ENCODE data around the gene TSHZ2.

Gene TSHZ2, protein sequence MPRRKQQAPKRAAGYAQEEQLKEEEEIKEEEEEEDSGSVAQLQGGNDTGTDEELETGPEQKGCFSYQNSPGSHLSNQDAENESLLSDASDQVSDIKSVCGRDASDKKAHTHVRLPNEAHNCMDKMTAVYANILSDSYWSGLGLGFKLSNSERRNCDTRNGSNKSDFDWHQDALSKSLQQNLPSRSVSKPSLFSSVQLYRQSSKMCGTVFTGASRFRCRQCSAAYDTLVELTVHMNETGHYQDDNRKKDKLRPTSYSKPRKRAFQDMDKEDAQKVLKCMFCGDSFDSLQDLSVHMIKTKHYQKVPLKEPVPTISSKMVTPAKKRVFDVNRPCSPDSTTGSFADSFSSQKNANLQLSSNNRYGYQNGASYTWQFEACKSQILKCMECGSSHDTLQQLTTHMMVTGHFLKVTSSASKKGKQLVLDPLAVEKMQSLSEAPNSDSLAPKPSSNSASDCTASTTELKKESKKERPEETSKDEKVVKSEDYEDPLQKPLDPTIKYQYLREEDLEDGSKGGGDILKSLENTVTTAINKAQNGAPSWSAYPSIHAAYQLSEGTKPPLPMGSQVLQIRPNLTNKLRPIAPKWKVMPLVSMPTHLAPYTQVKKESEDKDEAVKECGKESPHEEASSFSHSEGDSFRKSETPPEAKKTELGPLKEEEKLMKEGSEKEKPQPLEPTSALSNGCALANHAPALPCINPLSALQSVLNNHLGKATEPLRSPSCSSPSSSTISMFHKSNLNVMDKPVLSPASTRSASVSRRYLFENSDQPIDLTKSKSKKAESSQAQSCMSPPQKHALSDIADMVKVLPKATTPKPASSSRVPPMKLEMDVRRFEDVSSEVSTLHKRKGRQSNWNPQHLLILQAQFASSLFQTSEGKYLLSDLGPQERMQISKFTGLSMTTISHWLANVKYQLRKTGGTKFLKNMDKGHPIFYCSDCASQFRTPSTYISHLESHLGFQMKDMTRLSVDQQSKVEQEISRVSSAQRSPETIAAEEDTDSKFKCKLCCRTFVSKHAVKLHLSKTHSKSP (N-terminal part only)

DNA sequence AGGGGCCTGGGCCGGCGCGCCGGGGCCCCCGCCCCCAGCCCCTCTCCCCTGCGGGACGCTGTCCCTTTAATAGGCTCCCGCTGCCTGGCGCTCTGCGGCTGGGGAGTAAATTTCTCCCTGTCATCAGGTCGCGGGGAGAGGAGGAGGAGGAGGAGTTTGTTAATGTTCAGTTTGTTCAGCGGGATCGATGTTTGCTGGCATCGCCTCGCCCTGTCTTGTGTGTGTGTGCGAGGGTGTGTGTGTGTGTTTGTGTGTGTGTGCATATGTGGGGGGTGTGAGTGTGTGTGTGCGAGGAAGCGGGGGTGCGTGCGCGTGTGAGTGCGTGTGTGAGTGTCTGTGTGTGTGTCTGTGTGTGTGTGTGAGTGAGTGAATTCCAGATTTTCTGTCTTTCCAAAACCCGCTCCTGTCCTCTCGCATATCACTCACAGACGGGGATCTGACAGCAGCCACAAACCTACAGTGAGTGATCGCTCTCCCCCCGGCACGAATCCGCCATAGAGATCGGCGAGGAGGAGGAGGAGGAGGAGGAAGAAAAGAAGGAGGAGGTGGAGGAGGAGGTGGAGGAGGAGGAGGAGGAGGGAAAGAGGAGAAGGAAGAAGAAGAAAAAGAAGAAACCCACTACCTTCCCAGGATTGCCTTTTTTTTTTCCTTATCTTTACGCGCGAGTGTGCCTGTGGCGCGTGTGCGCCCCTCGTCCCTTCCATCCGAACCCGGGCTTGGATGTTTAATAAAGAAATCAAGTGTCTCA is at the start of gene TSHZ2:
TSHZ2 (plus strand) TSS at position 169 of the 748 bp plus-strand sequence. CDS start 936 bp downstream, outside the sequence.
- DNase-seq, result peak; percentile 68 to 69

DNA sequence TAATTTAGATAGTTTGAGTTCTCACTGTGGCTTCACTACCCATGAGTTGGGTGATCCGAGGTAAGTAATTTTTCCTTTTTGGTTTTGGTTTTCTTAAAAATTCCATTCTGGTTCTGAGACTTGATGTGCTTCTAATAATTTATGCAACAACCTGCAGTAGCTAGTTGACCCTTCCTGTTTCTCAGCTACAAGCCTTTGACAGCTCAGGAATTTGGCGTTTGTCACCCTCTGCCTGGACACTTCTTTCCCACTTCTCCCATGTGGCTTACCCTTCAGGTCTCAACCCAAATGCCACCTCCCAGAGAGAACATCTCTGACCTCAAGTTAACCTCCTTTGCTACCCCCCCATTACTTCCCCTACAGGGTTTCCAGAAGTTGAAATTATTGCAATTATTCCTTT is 49.7 kb upstream of the TSHZ2 start:
- no peak for DNase-seq

DNA sequence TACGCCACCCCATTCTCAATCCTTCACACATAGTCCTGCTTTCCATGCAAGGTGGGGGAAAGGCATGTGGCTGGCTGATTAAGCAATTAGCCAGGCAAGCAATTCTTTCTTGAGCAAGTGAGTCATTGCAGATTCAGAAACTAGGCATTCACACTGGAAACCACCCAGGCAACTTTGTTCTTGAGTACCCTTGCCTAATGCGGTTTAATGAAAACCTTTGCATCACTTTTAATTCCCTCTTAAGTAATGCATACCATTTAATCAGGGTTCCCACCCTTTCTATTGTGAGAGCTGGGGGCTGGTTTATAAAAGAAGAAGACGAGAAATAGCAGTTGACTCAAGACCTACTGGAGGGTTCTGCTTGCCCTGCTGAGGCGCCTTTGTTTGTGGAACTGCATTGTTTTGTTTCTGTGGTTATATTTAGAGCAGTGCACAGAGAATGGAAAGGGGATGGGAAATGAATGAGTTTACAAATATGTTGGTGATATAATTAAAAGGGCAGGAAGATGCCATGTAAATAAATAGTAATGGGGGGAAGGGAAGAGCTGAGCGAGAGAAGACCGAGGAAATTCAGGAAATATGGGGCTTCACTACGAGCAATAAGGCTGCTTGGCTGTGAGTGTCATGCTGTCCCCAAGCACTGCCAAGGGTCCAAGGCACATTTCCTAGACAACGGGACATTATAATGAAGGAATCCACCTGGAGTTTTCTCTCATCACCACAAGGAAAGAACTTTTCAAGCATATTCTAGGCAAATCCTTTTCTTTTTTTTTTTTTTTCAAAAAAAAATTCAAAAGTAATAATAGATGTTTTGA is 48.8 kb upstream of the TSHZ2 start:
- DNase-seq, result no peak

DNA sequence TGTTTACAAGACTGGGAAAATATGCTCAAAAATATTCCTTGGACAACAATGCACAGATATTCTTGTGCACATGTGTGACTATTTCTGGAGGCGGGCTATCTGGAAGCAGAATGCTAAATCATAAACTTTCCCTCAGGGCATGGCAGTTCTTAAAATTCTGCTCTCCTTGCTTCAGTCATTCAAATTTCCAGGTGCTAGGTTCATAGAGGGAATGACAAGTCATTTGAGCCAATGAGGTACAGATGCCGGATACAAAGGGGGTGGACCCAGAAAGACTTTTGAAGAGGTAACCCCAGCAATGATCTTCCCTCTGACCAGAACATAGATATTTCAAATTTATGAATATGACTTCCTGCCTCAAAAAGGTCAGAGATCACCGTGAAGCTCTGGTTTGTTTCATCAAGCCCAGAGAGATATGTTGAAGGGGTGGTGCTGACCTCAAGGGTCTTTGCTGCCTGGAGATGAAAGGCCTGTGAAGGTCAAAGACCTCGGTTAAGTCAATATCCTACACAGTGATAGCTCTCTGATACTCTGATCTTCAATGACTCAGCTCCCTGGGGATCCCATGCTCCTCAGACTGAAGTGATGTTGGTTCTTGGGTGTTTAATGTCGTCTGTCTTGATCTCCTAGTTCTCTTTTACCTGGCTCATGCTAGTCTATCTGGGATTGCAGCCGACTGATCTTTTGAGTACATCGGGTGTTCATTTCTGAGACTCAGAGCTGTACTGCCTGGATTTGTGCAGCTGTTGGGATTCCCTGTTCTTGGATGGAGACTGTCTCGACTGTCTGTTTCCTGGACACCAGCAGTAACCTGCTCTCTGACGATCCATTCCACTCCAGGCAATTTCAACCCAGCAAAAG is 47.5 kb upstream of the TSHZ2 start:
- no peak for DNase-seq

DNA sequence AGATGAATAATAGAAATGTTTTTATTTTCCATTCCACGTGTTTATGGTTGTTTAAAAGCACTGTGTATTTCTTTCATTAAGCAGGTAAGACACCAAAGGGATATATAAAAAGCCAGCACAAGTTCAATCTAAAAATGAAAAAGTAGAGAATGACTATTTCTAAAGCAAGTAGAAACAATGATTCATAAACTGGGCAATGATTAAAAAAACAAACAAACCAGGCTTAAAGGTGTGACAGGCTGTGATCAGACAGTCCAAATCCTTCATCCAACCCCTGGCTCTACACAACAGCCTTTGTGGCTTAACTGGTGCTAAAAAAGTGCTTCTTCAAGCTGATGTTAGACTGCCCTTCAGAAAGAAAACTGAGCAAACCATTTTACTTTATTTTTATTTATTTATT is 45.7 kb upstream of the TSHZ2 start:
- no peak for DNase-seq

DNA sequence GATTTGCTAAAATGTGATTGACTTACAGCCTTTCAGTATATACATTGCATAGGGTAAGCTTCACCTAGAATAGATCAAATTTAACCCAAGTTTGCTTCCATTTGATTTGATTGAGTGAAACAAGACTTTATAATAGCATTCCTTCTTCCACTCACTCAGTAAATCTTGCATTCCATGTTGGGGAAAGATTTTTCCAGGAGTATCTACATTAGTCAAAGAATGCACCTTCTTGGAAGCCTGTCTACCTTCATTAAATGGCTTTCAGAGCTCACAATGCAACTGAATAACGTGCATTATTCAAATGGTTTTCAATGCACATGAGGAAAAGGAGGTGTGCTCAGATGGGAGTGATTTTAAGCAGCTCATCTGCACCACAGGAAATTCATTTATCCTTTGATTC is 38.3 kb upstream of the TSHZ2 start:
- no peak for DNase-seq

DNA sequence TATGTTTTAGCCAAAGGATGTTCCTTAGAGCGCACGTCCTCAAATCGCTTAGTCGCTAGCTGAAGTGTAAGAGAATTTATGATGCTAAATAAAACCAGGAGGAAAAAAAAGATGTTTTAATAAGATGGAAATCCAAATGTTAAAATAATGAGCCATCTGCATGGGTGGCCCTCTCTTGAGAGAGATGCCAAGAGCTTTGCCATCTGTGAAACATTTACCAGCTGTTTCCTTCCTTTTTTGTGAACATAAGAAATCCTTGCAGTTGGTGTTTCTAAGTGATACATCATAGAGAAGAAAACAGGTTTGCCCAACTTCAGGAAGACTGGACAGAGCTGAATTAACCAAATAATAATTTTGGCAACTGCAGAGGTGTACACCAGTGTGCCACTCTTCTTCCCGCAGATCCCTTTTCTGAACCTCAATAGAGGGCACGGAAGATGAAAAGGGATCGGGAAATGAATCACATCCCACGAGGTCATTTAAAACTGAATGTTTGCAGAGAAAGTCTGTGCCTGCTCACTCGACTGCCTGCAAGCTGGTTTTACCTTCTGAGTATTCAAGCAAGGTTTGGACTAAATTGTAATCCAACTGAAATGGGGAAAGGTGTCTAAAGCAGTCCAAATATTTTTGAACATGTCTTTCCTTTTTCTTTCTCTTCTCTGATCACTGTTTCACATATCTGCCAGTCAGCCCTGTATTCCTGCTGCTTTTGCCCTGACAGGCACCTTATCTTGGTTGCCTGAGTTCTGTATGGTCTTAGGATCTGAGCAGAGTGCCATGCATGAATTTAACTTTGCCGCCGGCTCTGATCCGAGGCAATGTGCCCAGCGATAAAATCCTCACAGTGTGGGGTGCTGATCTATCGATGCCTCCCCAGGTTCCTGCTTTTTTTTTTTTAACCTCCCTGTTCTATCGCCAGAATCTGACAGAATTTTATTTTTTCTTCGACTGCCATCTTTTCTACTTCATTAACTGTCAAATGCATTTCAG is 35.5 kb upstream of the TSHZ2 start:
- no peak for DNase-seq

DNA sequence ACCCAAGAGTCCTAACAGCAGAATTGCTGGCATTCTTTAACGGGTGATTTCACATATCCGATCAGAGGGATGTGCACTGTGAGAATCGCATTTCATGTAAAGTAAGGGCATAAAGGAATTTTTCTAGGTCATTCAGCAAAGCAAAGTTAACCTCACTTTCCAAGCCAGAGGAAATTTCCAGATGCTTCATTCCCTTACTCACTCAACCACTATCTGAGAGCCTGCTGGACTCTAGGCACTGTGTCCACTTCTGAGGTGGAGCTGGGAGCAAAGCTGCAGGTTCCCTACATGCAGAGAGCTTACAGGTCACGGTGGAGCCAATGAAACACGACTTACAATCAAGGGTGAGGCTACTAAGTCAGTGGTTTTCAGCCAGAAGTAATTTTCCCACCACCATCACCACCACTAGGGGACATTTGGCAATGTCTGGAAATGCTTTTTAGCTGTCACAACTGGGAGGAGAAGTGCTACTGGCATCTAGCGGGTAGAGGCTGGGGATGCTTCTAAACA is 34.5 kb upstream of the TSHZ2 start:
- DNase-seq, result no peak

DNA sequence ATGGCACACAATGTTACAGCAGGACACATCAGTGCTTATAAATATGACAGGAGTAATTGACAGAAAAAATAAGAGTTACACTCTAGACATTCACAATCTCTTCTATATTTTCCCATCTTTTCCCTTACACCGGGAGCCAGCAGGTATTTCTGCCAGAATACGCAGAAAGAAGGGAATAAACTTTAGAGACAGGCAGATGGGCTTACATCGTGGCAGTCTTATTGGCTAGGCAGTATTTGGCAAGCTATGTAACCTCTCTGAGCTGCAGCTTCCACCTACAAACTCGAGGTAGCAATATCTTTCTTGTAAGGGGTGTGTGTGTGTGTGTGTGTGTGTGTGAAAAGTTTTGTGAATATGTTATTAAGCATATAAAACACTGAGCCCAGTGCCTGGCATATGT is 33.0 kb upstream of the TSHZ2 start:
- DNase-seq, result no peak

DNA sequence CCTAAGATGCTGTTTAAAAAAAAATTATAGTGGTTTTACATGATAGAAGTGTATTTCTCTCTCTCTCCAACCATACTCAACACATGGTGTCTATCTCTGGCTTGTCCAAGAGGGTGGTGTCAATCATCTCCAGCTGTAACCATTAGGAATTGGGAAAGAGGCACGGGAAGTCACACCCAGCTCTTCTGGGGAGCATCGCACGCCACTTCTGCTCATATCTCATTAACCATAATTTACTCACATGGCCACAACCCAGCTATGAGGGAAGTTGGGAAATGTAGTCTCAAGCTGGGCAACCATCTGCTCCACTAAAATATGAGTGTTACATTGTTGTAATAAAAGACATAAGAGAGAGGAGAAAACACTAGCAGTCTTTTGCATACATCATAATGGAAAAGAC is 30.4 kb upstream of the TSHZ2 start:
- no peak for DNase-seq

DNA sequence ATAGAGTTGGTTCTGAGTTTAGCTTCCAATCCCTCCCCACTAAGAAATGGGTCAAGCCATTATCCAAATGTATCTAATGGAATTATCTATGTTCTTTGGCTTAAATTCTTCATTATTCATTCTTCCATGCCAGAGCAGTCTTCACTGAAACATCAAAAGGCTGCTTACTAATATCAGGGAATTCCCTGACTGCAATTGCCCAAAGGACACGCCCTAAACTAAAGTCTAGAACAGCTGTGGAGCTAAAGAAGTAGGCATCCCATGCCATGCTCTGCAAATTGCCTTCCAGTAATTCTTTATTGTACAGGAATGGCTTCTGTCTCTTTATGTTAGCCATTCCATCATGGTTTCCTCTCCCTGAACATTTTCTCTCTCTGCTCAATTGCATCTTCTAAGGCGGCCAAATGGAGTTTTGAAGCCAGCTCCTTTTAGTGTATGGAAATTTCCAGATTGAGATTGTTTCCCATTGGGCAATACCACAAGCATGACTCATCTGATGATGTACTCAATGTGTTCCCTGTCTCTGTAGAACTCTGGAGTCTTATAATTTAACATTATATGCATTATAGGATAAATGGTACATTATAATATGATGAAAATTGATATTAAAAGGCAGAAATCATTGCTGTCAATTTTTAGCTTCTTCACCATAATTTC is 28.8 kb upstream of the TSHZ2 start:
- no peak for DNase-seq

DNA sequence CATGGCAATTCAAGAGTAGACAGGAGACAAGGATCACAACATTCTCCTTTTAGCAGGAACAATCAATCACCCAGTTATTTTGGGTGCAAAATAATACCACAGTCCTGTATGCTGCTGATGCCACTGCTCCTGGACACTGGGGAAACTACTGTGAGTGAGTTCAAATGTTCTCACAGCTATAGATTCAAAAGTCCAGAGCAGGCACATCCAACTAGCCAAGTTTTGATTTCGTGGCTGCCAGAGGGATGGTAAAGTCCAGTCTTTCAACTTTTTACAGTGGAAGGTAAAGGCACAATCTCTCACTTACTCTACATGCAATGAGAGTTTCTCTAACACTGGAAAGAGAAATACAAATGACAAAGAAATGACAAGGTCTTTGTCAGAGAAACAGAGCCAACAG is 26.9 kb upstream of the TSHZ2 start:
- DNase-seq, result no peak

DNA sequence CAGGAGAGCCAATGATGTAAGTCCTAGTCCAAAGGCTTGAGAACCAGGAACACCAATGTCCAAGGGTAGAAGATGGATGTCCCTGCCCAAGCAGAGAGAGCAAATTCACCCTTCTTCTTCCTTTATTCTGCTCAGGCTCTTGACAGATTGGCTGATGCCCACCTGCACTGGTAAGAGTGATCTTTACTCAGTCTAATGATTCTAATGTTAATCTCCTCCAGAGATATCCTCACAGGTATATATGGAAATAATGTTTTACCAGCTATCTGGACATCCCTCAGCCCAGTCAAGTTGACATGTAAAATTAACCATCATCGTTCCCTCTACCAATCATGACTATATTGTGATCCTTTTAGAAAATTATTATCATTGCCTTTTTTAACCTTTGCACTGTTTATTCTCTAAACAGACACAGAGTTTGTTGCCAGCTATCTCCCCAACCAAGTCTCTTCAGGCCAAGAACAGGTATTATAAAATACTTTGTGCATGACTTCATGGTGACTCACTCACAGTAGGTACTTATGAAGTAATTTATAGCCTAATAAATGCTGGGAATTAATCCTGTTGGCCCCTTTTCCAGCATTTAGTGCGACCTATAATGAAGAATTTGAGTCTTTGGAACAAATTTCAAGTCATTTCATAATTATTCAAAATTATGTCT is 26.2 kb upstream of the TSHZ2 start:
- no peak for DNase-seq

DNA sequence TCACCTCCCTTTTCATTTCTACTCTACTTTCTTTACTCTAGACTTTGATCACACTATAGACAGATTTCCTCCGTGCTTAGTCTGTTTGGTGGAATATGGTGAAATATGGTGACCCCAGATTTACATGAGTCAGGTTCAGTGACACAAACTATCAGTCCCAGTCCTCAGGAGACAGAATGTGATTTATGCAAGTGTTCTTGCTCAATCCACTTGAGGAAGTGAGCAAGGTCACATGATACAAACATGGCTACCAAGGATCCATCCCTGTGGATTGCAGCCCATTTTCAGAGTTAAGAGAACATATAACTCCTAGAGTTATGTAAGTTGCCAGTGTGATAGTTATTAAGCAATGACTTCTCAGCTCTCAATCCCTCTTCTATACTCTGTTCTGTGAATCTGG is 23.7 kb upstream of the TSHZ2 start:
- DNase-seq, result no peak

DNA sequence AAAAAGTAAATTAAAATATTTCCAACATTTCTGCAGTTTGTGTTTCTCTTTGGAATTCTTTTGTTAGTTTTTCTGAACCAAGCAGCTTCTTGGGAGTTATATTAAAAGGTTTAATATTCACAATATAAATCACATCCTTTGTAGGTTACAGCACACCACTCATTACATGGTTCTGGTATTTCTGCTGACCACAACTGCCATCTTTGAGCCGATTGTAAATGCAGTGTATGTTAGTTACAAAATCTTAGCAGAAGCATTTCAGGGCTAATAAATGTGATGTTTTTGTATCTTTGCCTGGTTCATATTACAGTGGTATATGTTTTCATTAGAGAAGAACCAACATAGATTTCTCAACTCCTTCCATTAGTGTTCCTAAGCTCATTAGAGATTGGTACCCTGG is 19.1 kb upstream of the TSHZ2 start:
- no peak for DNase-seq

DNA sequence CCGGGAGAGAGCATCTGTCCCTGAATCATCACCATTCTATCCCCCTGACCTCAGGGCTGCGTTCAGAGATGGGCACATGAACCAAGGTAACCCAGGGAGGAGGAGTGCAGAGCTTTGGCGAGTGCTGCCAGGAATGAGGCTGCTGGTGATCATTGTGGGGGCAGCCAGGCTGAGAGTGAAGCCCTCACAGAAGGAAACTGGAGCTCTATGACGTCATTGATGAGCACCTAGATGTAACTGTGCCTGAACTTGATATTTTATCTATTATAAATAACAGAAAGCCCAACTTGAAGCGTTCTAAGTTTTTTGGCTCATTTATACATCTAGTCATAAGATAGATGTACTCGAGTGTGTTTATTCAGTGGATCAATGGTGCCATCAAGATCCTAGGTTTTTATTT is 17.3 kb upstream of the TSHZ2 start:
- no peak for DNase-seq

DNA sequence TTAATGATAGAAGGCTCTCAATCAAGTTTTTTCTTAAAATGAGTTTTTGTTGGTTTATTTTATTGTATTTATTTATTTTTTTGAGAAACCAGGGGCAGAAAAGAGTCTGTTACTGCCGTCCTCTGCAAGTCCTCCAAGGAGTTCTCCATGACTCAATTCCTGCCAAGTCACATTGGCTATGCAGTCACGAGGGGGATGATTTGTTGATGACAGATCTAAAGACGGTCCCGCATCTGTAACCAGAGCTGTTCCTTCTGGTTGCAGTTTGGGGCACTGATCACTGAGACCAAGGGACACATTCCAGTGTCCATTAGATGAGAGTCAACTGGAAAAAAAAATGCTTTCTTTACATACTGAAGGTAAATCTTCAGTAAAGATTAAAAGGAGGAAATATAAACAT is 13.9 kb upstream of the TSHZ2 start:
- no peak for DNase-seq

DNA sequence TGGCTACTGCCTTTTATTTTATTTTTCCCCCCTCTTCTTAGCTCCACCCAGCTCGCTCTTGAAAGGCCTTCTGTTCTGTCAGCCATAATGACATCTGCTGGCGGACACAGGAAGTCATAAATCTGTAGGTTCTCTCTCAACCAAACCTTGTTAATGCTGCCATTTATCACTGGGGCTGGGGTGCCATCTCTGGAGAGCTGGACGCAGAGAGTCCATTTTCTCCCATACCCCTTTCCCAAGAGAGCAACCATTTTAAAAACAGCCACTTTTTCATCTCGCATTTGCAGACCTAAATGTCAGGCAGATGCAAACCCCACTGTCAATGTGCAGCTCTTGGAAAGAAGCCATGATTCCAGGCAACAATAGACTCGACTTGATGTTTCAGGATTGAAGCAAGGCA is 13.0 kb upstream of the TSHZ2 start:
- no peak for DNase-seq

DNA sequence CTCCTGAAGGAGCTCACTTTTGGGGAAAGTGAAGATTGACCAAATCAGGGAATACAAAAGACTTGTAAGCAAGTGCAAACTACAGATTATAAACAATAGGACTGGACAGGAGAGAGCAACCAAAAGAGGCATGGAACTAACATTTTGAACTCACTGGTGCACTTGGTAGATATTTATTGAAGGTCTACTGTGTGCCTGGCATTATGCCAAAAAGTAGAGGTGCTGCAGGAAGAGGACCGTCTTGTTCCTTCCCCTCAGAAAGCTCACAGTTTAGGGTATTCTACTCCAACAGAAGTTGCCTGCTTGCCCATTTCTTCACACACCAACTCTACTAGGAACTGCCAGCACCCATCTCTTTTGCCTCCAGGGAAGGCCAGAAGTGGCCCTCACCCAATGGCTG is 10.0 kb upstream of the TSHZ2 start:
- DNase-seq, result no peak
